PC-3 (cell line): ENCODE data around the gene PIK3R5. TPM values are rescaled to one million over a fixed set of nuclear protein-coding genes. Genes with fewer than 3 reads are reported as not detected.

Experiments
- ATAC-seq: fragments of 200-7000 bp; cut with Tn5 transposase; 2 replicates; pipeline ENCODE4 v1.9.1; 2020; ENCODE audit warnings: mild to moderate bottlenecking, moderate library complexity
- BruUV-seq: library from RNA; stranded (reverse); fragments of 400-500 nt; replicated peaks from 2 replicates; lab custom pipeline; 2021; lab: Mats Ljungman, UMichigan
- CTCF ChIA-PET: fragments of 300-600 bp; sonication (Branson Sonifier 250); formaldehyde crosslinking; loops from one replicate; lab custom pipeline; 2022; ENCODE audit warnings: antibody characterized with exemption; lab: Charles Lee
- POLR2A ChIA-PET: fragments of 300-600 bp; sonication (Branson Sonifier 250); formaldehyde crosslinking; loops from one replicate; lab custom pipeline; 2022; ENCODE audit warnings: antibody characterized with exemption; ENCODE audit not compliant: unreplicated experiment; lab: Charles Lee
- DNase-seq: peaks from one replicate; pipeline ENCODE4 v3.0.0-alpha.2; 2015
- H2AFZ ChIP-seq: fragments of 300-600 bp; sonication (generic); 2 replicates; pipeline ENCODE4 v1.6.0; 2016; ENCODE audit warnings: antibody characterized with exemption, low read length
- H3F3A ChIP-seq: fragments of 300-600 bp; sonication (generic); one replicate; pipeline ENCODE4 v1.6.0; 2017; ENCODE audit warnings: antibody characterized with exemption, low read length, control low read depth, mild to moderate bottlenecking; ENCODE audit not compliant: unreplicated experiment
- H3K27ac ChIP-seq: fragments of 300-600 bp; sonication (generic); 2 replicates; pipeline ENCODE4 v1.5.1; 2016; ENCODE audit warnings: mild to moderate bottlenecking, low read length
- H3K27me3 ChIP-seq: fragments of 300-600 bp; sonication (generic); 2 replicates; pipeline ENCODE4 v1.6.1; 2016; ENCODE audit warnings: low read length, mixed read lengths
- H3K36me3 ChIP-seq: fragments of 300-600 bp; sonication (generic); 2 replicates; pipeline ENCODE4 v1.6.1; 2016; ENCODE audit warnings: low read depth, mixed run types, low read length, mixed read lengths
- H3K4me1 ChIP-seq: fragments of 300-600 bp; sonication (generic); 2 replicates; pipeline ENCODE4 v1.5.1; 2016; ENCODE audit warnings: low read length; ENCODE audit not compliant: insufficient read depth
- H3K4me2 ChIP-seq: fragments of 300-600 bp; sonication (generic); 2 replicates; pipeline ENCODE4 v1.6.0; 2016; ENCODE audit warnings: low read length
- H3K4me3 ChIP-seq: fragments of 300-600 bp; sonication (generic); 2 replicates; pipeline ENCODE4 v1.5.1; 2016; ENCODE audit warnings: mild to moderate bottlenecking, low read length, mixed read lengths
- H3K79me2 ChIP-seq: fragments of 300-600 bp; sonication (generic); 2 replicates; pipeline ENCODE4 v1.6.1; 2017; ENCODE audit warnings: low read length, mixed read lengths
- H3K9ac ChIP-seq: fragments of 300-600 bp; sonication (generic); 2 replicates; pipeline ENCODE4 v1.6.0; 2016; ENCODE audit warnings: mild to moderate bottlenecking, low read length
- H3K9me2 ChIP-seq: fragments of 300-600 bp; sonication (generic); replicated peaks from 2 replicates; pipeline ENCODE4 v1.6.1; 2016; ENCODE audit warnings: mixed run types, low read length, mixed read lengths
- H3K9me3 ChIP-seq: fragments of 300-600 bp; sonication (generic); 2 replicates; pipeline ENCODE4 v1.6.1; 2016; ENCODE audit warnings: low read length, mixed read lengths
- H4K20me1 ChIP-seq: fragments of 300-600 bp; sonication (generic); 2 replicates; pipeline ENCODE4 v1.6.1; 2016; ENCODE audit warnings: low read length, mixed read lengths
- CTCF ChIP-seq: fragments of 300-600 bp; sonication (generic); conservative IDR thresholded peaks from 2 replicates; pipeline ENCODE4 v1.5.1; 2017; ENCODE audit warnings: antibody characterized with exemption, low read depth, mild to moderate bottlenecking, low read length
- EZH2 ChIP-seq: fragments of 300-600 bp; sonication (generic); IDR thresholded peaks from one replicate; pipeline ENCODE4 v1.6.1; 2017; ENCODE audit warnings: antibody characterized with exemption, mild to moderate bottlenecking, low read length; ENCODE audit not compliant: unreplicated experiment
- EZH2phosphoT487 ChIP-seq: fragments of 300-600 bp; sonication (generic); IDR thresholded peaks from 2 replicates; pipeline ENCODE4 v1.6.1; 2018; ENCODE audit warnings: mild to moderate bottlenecking, antibody characterized with exemption, low read length, borderline replicate concordance
- intact Hi-C: fragments of 100-400 bp; cut with micrococcal nuclease; formaldehyde crosslinking; loops from 2 replicates; pipeline ENCODE4 v1.9.0; 2023
- total RNA-seq: library from RNA; depleted of rRNA; stranded (reverse); fragments of >200 nt; gene quantifications from 2 replicates; pipeline ENCODE4 v1.2.3, GENCODE V29; 2014

The PIK3R5 gene
- total RNA-seq, 1 experiment from 2014 or later: not detected

GRCh38 chr17:8865385-8865784 lies 100.1 kb downstream of the PIK3R5 start:
- intact Hi-C loops: no loop called here
- H3K4me3 ChIP-seq: no peak overlapping the region
- H3K9me2 ChIP-seq: no peaks in the 10 kb centered on the region
- ChIA-PET CTCF (no interaction called here), POLR2A (no interaction called here)
- H3K9me3 ChIP-seq: no peaks in the 10 kb centered on the region
- H3K27me3 ChIP-seq: peaks cover 51% of the 10 kb centered on the region
- no peak overlapping the region for H3K9ac ChIP-seq
- no peak for ATAC-seq
- no peaks in the 10 kb centered on the region for H3F3A ChIP-seq
- BruUV-seq: no TSS peak
- H4K20me1 ChIP-seq: no peaks in the 10 kb centered on the region
- no peak overlapping the region for H3K4me2 ChIP-seq
- no peak for TF ChIP-seq EZH2
- no peak for TF ChIP-seq CTCF
- no peak overlapping the region for H2AFZ ChIP-seq
- H3K79me2 ChIP-seq: no peaks in the 10 kb centered on the region
- H3K27ac ChIP-seq: no peak overlapping the region
- H3K4me1 ChIP-seq: no peaks in the 10 kb centered on the region
- H3K36me3 ChIP-seq: no peaks in the 10 kb centered on the region
- DNase-seq: no peak

GRCh38 chr17:8862213-8863056 lies 103.1 kb downstream of the PIK3R5 start:
- no TSS peak for BruUV-seq
- DNase-seq (no peak), ATAC-seq (no peak)
- no peak overlapping the region for H3K4me3 ChIP-seq
- H3K9me2 ChIP-seq: no peaks in the 10 kb centered on the region
- no peak overlapping the region for H3K27ac ChIP-seq
- TF ChIP-seq CTCF (no peak), EZH2 (no peak), EZH2phosphoT487 (no peak)
- no peak overlapping the region for H3K4me2 ChIP-seq
- POLR2A ChIA-PET: no interaction called here
- no peaks in the 10 kb centered on the region for H3K4me1 ChIP-seq
- no peaks in the 10 kb centered on the region for H3F3A ChIP-seq
- no peak overlapping the region for H2AFZ ChIP-seq
- H3K9me3 ChIP-seq: no peaks in the 10 kb centered on the region
- CTCF ChIA-PET: no interaction called here
- no peaks in the 10 kb centered on the region for H3K36me3 ChIP-seq
- H3K27me3 ChIP-seq: peaks cover 23% of the 10 kb centered on the region
- H3K79me2 ChIP-seq: no peaks in the 10 kb centered on the region
- no peaks in the 10 kb centered on the region for H4K20me1 ChIP-seq
- intact Hi-C loops: no loop called here
- H3K9ac ChIP-seq: no peak overlapping the region

- H3K4me2 ChIP-seq: no peak overlapping the region
- CTCF ChIA-PET: no interaction called here
Measured at GRCh38 chr17:8861495-8862181, 103.9 kb downstream of the PIK3R5 start.

More at GRCh38 chr17:8861495-8862181, 103.9 kb downstream of the PIK3R5 start:
- TF ChIP-seq CTCF: no peak
- TF ChIP-seq EZH2: no peak
- no peak for TF ChIP-seq EZH2phosphoT487
- no peaks in the 10 kb centered on the region for H3K36me3 ChIP-seq
- no peaks in the 10 kb centered on the region for H3K4me1 ChIP-seq
- H2AFZ ChIP-seq: no peak overlapping the region
- no peaks in the 10 kb centered on the region for H3K9me3 ChIP-seq
- peaks cover 15% of the 10 kb centered on the region for H3K27me3 ChIP-seq
- DNase-seq: no peak
- no TSS peak for BruUV-seq
- H3K79me2 ChIP-seq: no peaks in the 10 kb centered on the region
- no peak overlapping the region for H3K4me3 ChIP-seq
- ATAC-seq: no peak
- no peak overlapping the region for H3K27ac ChIP-seq
- no peak overlapping the region for H3K9ac ChIP-seq
- H3K9me2 ChIP-seq: no peaks in the 10 kb centered on the region
- intact Hi-C loops: no loop called here
- H3F3A ChIP-seq: no peaks in the 10 kb centered on the region
- POLR2A ChIA-PET: no interaction called here
- H4K20me1 ChIP-seq: no peaks in the 10 kb centered on the region
